ENCODE data around the gene TMC5. TPM values are rescaled to one million over a fixed set of nuclear protein-coding genes. Genes with fewer than 3 reads are reported as not detected.

Gene TMC5
- total and polyA plus RNA-seq, 2 of the 8 experiments (the other 6 are each of a cell fraction or from before 2014, with no cell fraction given) = 1.6 to 1.8 TPM

- Histone ChIP-seq H3K56ac (replicated peaks; ENCODE audit: insufficient read length, low read depth, low read length) (no peak overlapping the region), H3K79me1 (ENCODE audit: low read depth, low read length) (no peaks in the 10 kb centered on the region), H3K14ac (ENCODE audit: insufficient read length) (no peak overlapping the region), H2BK12ac (ENCODE audit: low read depth, low read length) (no peak overlapping the region), H2AFZ (ENCODE audit: low read length) (no peak overlapping the region), H3K18ac (ENCODE audit: extremely low read depth, low read length) (no peak overlapping the region), H4K20me1 (replicated peaks in 1 of 2; ENCODE audit: control insufficient read depth in 1 of 2, insufficient read depth in 2 of 2, low read length in 2 of 2) (no peaks in the 10 kb centered on the region), H3K27me3 (replicated peaks in 1 of 4; ENCODE audit: control insufficient read depth in 3 of 4, extremely low read depth in 1 of 4, insufficient read depth in 3 of 4, low read length in 3 of 4) (no peaks in the 10 kb centered on the region), H3K23me2 (ENCODE audit: low read depth, low read length) (no peaks in the 10 kb centered on the region), H3K27ac (ENCODE audit: low read depth, low read length) (no peak overlapping the region), H3K4me3 (ENCODE audit: extremely low read depth in 1 of 4, insufficient read depth in 2 of 4, low read depth in 3 of 4, low read length in 4 of 4) (no peak overlapping the region), H3K9ac (replicated peaks in 1 of 4; ENCODE audit: extremely low read depth in 1 of 4, low read depth in 3 of 4, low read length in 3 of 4) (no peak overlapping the region), H3K9me3 (ENCODE audit: insufficient read depth in 2 of 2, low read depth in 1 of 2, low read length in 1 of 2) (no peaks in the 10 kb centered on the region), H2BK120ac (replicated peaks; ENCODE audit: low read depth, low read length) (no peak overlapping the region), H2BK15ac (ENCODE audit: low read length) (no peak overlapping the region), H3K79me2 (ENCODE audit: control insufficient read depth in 1 of 2, insufficient read depth in 2 of 2, low read length in 2 of 2) (no peaks in the 10 kb centered on the region), H4K91ac (replicated peaks; ENCODE audit: insufficient read length, low read length) (no peak overlapping the region), H3K23ac (ENCODE audit: insufficient read length) (no peak overlapping the region), H3K4me2 (ENCODE audit: insufficient read depth in 1 of 2, low read depth in 2 of 2, low read length in 2 of 2) (no peak overlapping the region), H4K5ac (ENCODE audit: insufficient read length, low read depth, low read length) (no peak overlapping the region), H3K4me1 (replicated peaks in 1 of 4; ENCODE audit: control insufficient read depth in 3 of 4, insufficient read depth in 4 of 4, low read length in 3 of 4) (no peaks in the 10 kb centered on the region), H4K8ac (ENCODE audit: extremely low read depth, insufficient read depth, low read length) (no peak overlapping the region), H3K36me3 (ENCODE audit: control insufficient read depth in 2 of 4, insufficient read depth in 4 of 4, low read length in 3 of 4) (no peaks in the 10 kb centered on the region), H2BK5ac (ENCODE audit: low read depth, low read length) (no peak overlapping the region), H2AK5ac (ENCODE audit: low read depth, low read length) (no peak overlapping the region), H3K4ac (replicated peaks; ENCODE audit: insufficient read length, low read depth, low read length) (no peak overlapping the region), H2BK20ac (ENCODE audit: low read length) (no peak overlapping the region)
- POLR2A ChIA-PET (ENCODE audit: partially characterized antibody) = no interaction called here
- WGBS, 2 experiments (ENCODE audit: extremely low coverage in 1 of 2, insufficient coverage in 1 of 2, insufficient read length in 1 of 2, insufficient replicate concordance in 2 of 2, low coverage in 1 of 2, low lambda C conversion rate in 2 of 2, missing lambda C conversion rate in 1 of 2) = 95% methylated on average over 1 of the region's 1 CpG; no CpG with 5 or more reads in 1 of the 2 experiments
- FAIRE-seq (no peak), DNase-seq (ENCODE audit: low read depth in 1 of 2, low spot score in 2 of 2) (no peak)
- no peak for TF ChIP-seq HDAC6 (IDR thresholded peaks at IDR 0.05; ENCODE audit: low read depth, low read length)
- no peak for TF ChIP-seq TAF7 (optimal IDR thresholded peaks at IDR 0.05; ENCODE audit: borderline replicate concordance, low read depth, low read length)
- TF ChIP-seq SP2 (IDR thresholded peaks at IDR 0.05; ENCODE audit: low read length) = no peak
- no peak for TF ChIP-seq TBP (IDR thresholded peaks at IDR 0.05; ENCODE audit: low read depth, low read length)
- TF ChIP-seq CBX8 (IDR thresholded peaks at IDR 0.05; ENCODE audit: borderline replicate concordance, low read depth, low read length) = no peak
- TF ChIP-seq JUN (IDR thresholded peaks at IDR 0.05; ENCODE audit: low read depth, low read length) = no peak
- no peak for TF ChIP-seq SP1 (IDR thresholded peaks at IDR 0.05; ENCODE audit: low read depth, low read length)
- no peak for TF ChIP-seq TAF1 (IDR thresholded peaks at IDR 0.05; ENCODE audit: low read depth, low read length)
- no peak for TF ChIP-seq TEAD4 (IDR thresholded peaks at IDR 0.05; ENCODE audit: low read depth, low read length)
- TF ChIP-seq KDM5A (IDR thresholded peaks at IDR 0.05; ENCODE audit: low read length) = no peak
- no peak for TF ChIP-seq POLR2A (IDR thresholded peaks at IDR 0.05; ENCODE audit: control extremely low read depth in 1 of 2, low read depth in 2 of 2, low read length in 2 of 2)
- no peak for TF ChIP-seq CHD1 (IDR thresholded peaks at IDR 0.05; ENCODE audit: low read depth, low read length)
- TF ChIP-seq ZNF274 (IDR thresholded peaks at IDR 0.05; ENCODE audit: borderline replicate concordance, extremely low read depth, low read length) = no peak
- no peak for TF ChIP-seq SAP30 (IDR thresholded peaks at IDR 0.05; ENCODE audit: insufficient read depth, insufficient replicate concordance, low read length)
- TF ChIP-seq CREB1 (IDR thresholded peaks at IDR 0.05) = no peak
- no peak for TF ChIP-seq CTBP2 (IDR thresholded peaks at IDR 0.05; ENCODE audit: borderline replicate concordance, insufficient read depth, insufficient read length, low read length)
- CTCF ChIA-PET (ENCODE audit: partially characterized antibody) = no interaction called here
Measured at GRCh38 chr16:19434584-19434983, 16.9 kb downstream of the TMC5 start.
